ENCODE data around the gene NUDT14. TPM values are rescaled to one million over a fixed set of nuclear protein-coding genes. Genes with fewer than 3 reads are reported as not detected.

NUDT14 gene
- total RNA-seq, 1 donor from 2014 or later, result 59.1 TPM

DNA sequence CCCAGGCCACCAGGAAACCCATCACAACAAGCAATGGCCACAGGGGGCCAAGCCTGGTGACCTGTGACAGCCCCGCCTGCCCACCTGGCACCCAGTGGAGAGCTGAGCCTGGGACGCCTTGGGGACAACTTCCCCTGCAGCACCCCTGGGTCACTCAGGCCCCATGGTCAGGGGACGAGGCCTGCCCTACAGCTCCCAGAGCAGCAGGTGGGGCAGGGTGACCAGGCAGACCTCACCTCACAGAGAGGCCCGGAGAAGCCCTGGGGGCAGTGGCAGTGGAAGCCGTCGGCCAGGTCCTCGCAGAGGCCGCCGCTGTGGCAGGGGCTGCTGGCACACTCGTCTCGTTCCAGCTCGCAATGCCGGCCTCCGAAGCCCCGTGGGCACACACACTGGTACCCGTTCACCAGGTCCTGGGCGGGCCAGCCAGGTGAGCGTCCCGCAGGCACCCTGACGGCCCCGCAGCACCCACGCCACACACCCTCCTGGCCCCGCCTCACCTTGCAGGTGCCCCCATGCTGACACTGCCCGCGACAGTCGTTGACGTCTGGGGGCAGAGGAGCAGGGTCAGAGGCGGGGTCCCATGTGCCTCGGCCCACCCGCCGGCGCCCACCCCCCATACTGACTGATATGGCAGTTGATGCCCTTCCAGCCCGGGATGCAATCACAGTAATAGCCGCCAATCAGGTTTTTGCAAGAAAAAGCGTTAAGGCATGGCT, 30.6 kb downstream of the NUDT14 start:
- TF ChIP-seq, protein P1, sequence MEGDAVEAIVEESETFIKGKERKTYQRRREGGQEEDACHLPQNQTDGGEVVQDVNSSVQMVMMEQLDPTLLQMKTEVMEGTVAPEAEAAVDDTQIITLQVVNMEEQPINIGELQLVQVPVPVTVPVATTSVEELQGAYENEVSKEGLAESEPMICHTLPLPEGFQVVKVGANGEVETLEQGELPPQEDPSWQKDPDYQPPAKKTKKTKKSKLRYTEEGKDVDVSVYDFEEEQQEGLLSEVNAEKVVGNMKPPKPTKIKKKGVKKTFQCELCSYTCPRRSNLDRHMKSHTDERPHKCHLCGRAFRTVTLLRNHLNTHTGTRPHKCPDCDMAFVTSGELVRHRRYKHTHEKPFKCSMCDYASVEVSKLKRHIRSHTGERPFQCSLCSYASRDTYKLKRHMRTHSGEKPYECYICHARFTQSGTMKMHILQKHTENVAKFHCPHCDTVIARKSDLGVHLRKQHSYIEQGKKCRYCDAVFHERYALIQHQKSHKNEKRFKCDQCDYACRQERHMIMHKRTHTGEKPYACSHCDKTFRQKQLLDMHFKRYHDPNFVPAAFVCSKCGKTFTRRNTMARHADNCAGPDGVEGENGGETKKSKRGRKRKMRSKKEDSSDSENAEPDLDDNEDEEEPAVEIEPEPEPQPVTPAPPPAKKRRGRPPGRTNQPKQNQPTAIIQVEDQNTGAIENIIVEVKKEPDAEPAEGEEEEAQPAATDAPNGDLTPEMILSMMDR (IDR thresholded peaks at IDR 0.05), result no peak
- Histone ChIP-seq H3K4me3 (no peak overlapping the region), H3K27ac (no peak overlapping the region), H3K27me3 (no peaks in the 10 kb centered on the region), H3K4me1 (no peaks in the 10 kb centered on the region), H3K36me3 (no peaks in the 10 kb centered on the region), H3K9me3 (no peaks in the 10 kb centered on the region)
- DNase-seq (no peak), ATAC-seq (no peak)
- intact Hi-C loops (cut with DNase I), result no loop called here

DNA sequence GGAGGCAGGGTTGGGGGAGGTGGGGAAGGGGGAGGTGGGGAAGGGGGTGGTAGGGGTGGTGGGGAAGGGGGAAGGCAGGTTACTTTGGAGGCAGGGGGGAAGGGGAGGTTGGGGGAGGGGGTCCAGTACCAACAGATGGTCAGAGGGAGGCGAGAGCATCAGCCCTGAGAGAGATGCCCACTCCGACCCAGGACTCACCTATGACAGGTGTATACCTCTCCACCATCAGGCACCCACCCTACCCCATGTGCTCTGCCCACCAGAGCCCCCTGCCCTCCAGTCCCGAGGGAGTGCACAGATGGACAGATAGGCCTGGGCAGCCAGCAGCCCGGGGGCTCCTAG, 31.1 kb downstream of the NUDT14 start:
- no peaks in the 10 kb centered on the region for H3K27me3 ChIP-seq
- H3K9me3 ChIP-seq, result no peaks in the 10 kb centered on the region
- no peak overlapping the region for H3K27ac ChIP-seq
- no peaks in the 10 kb centered on the region for H3K4me1 ChIP-seq
- no peaks in the 10 kb centered on the region for H3K36me3 ChIP-seq
- no peak overlapping the region for H3K4me3 ChIP-seq
- no peak for ATAC-seq
- no peak for DNase-seq
- TF ChIP-seq, protein P1 (IDR thresholded peaks at IDR 0.05), result no peak
- intact Hi-C loops (cut with DNase I), result no loop called here

DNA sequence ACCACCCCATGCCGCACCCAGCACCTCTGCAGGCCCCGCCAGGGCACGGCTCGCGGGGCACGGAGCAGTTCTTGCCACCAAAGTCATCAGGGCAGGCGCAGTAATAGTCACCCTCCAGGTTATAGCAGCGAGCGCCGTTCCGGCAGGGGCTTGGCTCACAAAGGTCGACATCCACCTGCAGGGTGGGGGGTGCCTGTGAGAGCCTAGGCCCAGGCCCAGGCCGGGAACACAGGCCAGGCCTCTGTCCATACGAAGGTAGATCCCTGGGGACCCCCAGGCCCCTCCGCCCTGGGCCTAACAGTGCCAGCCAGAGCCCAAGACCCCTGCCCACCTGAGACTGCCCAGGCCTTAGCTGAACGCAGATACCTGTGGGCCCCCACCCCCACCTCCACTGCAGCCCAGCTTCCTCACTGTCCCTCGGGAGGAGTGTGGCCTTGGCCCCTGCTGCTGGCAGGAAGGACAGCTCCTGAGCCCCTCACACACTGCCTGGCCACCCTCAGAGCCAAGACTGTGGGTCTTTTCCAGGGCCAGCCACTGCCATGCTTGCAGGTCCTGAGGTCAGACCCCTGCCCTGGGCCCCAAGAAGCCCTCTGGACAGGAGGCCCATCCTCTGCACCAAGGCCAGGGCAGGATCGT, 31.8 kb downstream of the NUDT14 start:
- Histone ChIP-seq H3K36me3 (no peaks in the 10 kb centered on the region), H3K9me3 (no peaks in the 10 kb centered on the region), H3K4me1 (no peaks in the 10 kb centered on the region), H3K27ac (no peak overlapping the region), H3K4me3 (no peak overlapping the region), H3K27me3 (no peaks in the 10 kb centered on the region)
- no peak for DNase-seq
- intact Hi-C loops (cut with DNase I), result no loop called here
- TF ChIP-seq, protein P1 (IDR thresholded peaks at IDR 0.05), result no peak
- ATAC-seq, result no peak

DNA sequence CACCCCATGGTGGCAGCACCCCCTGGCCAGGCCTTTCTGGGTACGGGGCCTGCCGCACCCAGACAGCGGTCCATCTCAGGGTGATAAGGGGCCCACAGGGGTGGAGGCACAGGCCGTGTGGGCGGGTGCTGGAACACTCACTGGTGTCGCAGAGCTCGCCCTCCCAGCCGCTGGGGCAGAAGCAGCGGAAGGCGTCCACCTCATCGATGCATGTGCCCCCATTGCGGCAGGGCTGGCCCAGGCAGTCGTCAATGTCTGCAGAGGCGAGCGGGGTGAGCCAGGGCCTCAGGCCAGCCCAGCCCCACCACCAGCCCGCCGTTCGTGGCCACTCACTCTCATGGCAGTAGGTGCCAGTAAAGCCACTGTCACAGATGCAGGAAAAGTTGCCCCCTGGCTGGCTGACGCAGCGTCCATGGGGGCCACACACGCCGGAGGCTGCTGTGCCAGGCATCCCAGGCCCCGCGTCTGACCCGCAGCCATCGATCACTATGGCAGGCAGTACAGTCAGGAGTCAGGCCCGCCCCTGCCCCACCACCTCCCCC, 32.4 kb downstream of the NUDT14 start:
- Histone ChIP-seq H3K9me3 (no peaks in the 10 kb centered on the region), H3K27me3 (no peaks in the 10 kb centered on the region), H3K4me1 (no peaks in the 10 kb centered on the region), H3K36me3 (no peaks in the 10 kb centered on the region), H3K27ac (no peak overlapping the region), H3K4me3 (no peak overlapping the region)
- intact Hi-C loops (cut with DNase I), result no loop called here
- DNase-seq (no peak), ATAC-seq (no peak)
- TF ChIP-seq, protein P1 (IDR thresholded peaks at IDR 0.05), result no peak

DNA sequence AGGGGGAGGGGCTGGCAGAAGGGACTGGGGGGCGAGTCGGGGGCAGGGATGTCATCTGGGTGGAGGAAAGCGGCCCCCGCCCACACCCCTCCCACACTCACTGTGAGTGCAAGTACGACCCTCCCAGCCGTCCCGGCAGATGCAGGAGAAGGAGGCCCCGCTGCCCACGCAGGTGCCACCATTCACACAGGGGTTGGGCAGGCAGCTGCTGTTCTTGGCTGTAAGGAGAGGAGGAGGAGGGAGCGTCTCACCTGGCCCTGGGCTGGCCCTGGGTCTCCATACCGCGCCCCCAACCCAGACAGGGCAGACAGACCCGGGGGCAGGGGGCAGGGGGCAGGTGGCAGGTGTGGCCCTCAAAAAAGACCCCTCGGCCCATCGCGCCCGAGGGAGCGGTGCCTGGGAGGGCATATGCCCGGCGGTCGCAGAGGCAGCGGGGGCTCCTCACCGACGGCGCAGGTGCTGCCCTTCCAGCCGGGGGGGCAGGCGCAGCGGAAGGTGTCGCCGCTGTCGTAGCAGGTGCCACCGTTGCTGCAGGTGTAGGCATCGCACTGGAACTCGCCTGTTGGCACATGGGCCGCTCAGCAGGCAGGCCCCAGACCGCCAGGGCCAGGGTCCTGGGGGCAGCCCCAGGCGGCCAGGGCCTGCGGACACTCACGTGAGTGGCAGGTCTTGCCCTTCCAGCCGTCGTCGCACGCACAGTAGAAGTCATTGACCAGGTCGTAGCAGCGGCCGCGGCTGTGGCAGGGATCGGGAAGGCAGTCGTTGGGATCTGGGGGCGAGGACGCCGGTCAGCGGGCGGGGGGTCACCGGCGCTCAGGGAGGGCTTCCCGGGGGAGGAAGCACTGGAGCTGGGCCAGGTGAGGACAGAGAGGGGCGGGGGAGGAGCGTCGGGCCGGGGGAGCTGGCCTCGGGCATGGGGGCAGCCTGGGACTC, 33.2 kb downstream of the NUDT14 start:
- intact Hi-C loops (cut with DNase I), result no loop called here
- no peaks in the 10 kb centered on the region for H3K4me1 ChIP-seq
- TF ChIP-seq, protein P1 (IDR thresholded peaks at IDR 0.05), result no peak
- DNase-seq, result peak; percentile 60
- no peak for ATAC-seq
- no peaks in the 10 kb centered on the region for H3K27me3 ChIP-seq
- no peak overlapping the region for H3K4me3 ChIP-seq
- no peaks in the 10 kb centered on the region for H3K9me3 ChIP-seq
- H3K36me3 ChIP-seq, result no peaks in the 10 kb centered on the region
- no peak overlapping the region for H3K27ac ChIP-seq
